ENCODE data around the gene PCSK9.

DNA sequence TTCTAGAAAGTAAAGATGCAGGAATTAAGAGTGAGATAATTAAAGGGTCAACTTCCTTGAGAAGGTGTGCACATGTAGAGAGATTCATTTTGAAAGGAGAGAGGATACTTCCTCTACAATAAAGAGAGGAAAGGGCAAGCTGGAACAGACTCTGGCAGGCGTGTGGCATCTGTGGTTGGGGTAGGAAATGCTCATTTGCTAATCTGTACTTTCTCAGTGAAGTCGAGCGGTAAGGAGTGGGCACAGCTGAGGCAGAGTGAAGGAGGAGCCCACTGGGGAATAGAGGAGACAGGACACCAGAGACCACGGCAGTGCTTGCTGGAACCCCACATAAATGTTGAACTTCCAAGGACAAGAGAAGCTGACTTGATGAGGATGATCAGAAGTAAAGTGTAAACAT, 49.1 kb downstream of the PCSK9 start:
- no peak for TF ChIP-seq EZH2phosphoT487 (IDR thresholded peaks at IDR 0.05; ENCODE audit: unreplicated experiment)
- TF ChIP-seq, protein P1, sequence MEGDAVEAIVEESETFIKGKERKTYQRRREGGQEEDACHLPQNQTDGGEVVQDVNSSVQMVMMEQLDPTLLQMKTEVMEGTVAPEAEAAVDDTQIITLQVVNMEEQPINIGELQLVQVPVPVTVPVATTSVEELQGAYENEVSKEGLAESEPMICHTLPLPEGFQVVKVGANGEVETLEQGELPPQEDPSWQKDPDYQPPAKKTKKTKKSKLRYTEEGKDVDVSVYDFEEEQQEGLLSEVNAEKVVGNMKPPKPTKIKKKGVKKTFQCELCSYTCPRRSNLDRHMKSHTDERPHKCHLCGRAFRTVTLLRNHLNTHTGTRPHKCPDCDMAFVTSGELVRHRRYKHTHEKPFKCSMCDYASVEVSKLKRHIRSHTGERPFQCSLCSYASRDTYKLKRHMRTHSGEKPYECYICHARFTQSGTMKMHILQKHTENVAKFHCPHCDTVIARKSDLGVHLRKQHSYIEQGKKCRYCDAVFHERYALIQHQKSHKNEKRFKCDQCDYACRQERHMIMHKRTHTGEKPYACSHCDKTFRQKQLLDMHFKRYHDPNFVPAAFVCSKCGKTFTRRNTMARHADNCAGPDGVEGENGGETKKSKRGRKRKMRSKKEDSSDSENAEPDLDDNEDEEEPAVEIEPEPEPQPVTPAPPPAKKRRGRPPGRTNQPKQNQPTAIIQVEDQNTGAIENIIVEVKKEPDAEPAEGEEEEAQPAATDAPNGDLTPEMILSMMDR (conservative IDR thresholded peaks at IDR 0.05; ENCODE audit: low read depth in 2 of 2) = no peak
- no peak for TF ChIP-seq JUNB (IDR thresholded peaks at IDR 0.05; ENCODE audit: unreplicated experiment)
- TF ChIP-seq ZNF114 (CRISPR knock-in tag; IDR thresholded peaks at IDR 0.05) = no peak
- TF ChIP-seq POLR2AphosphoS5 (IDR thresholded peaks at IDR 0.05; ENCODE audit: low read depth) = no peak
- TF ChIP-seq, protein P2, sequence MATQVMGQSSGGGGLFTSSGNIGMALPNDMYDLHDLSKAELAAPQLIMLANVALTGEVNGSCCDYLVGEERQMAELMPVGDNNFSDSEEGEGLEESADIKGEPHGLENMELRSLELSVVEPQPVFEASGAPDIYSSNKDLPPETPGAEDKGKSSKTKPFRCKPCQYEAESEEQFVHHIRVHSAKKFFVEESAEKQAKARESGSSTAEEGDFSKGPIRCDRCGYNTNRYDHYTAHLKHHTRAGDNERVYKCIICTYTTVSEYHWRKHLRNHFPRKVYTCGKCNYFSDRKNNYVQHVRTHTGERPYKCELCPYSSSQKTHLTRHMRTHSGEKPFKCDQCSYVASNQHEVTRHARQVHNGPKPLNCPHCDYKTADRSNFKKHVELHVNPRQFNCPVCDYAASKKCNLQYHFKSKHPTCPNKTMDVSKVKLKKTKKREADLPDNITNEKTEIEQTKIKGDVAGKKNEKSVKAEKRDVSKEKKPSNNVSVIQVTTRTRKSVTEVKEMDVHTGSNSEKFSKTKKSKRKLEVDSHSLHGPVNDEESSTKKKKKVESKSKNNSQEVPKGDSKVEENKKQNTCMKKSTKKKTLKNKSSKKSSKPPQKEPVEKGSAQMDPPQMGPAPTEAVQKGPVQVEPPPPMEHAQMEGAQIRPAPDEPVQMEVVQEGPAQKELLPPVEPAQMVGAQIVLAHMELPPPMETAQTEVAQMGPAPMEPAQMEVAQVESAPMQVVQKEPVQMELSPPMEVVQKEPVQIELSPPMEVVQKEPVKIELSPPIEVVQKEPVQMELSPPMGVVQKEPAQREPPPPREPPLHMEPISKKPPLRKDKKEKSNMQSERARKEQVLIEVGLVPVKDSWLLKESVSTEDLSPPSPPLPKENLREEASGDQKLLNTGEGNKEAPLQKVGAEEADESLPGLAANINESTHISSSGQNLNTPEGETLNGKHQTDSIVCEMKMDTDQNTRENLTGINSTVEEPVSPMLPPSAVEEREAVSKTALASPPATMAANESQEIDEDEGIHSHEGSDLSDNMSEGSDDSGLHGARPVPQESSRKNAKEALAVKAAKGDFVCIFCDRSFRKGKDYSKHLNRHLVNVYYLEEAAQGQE (IDR thresholded peaks at IDR 0.05; ENCODE audit: unreplicated experiment) = no peak
- TF ChIP-seq EZH2 (IDR thresholded peaks at IDR 0.05; ENCODE audit: low read depth, unreplicated experiment) = no peak
- TF ChIP-seq, protein P3, sequence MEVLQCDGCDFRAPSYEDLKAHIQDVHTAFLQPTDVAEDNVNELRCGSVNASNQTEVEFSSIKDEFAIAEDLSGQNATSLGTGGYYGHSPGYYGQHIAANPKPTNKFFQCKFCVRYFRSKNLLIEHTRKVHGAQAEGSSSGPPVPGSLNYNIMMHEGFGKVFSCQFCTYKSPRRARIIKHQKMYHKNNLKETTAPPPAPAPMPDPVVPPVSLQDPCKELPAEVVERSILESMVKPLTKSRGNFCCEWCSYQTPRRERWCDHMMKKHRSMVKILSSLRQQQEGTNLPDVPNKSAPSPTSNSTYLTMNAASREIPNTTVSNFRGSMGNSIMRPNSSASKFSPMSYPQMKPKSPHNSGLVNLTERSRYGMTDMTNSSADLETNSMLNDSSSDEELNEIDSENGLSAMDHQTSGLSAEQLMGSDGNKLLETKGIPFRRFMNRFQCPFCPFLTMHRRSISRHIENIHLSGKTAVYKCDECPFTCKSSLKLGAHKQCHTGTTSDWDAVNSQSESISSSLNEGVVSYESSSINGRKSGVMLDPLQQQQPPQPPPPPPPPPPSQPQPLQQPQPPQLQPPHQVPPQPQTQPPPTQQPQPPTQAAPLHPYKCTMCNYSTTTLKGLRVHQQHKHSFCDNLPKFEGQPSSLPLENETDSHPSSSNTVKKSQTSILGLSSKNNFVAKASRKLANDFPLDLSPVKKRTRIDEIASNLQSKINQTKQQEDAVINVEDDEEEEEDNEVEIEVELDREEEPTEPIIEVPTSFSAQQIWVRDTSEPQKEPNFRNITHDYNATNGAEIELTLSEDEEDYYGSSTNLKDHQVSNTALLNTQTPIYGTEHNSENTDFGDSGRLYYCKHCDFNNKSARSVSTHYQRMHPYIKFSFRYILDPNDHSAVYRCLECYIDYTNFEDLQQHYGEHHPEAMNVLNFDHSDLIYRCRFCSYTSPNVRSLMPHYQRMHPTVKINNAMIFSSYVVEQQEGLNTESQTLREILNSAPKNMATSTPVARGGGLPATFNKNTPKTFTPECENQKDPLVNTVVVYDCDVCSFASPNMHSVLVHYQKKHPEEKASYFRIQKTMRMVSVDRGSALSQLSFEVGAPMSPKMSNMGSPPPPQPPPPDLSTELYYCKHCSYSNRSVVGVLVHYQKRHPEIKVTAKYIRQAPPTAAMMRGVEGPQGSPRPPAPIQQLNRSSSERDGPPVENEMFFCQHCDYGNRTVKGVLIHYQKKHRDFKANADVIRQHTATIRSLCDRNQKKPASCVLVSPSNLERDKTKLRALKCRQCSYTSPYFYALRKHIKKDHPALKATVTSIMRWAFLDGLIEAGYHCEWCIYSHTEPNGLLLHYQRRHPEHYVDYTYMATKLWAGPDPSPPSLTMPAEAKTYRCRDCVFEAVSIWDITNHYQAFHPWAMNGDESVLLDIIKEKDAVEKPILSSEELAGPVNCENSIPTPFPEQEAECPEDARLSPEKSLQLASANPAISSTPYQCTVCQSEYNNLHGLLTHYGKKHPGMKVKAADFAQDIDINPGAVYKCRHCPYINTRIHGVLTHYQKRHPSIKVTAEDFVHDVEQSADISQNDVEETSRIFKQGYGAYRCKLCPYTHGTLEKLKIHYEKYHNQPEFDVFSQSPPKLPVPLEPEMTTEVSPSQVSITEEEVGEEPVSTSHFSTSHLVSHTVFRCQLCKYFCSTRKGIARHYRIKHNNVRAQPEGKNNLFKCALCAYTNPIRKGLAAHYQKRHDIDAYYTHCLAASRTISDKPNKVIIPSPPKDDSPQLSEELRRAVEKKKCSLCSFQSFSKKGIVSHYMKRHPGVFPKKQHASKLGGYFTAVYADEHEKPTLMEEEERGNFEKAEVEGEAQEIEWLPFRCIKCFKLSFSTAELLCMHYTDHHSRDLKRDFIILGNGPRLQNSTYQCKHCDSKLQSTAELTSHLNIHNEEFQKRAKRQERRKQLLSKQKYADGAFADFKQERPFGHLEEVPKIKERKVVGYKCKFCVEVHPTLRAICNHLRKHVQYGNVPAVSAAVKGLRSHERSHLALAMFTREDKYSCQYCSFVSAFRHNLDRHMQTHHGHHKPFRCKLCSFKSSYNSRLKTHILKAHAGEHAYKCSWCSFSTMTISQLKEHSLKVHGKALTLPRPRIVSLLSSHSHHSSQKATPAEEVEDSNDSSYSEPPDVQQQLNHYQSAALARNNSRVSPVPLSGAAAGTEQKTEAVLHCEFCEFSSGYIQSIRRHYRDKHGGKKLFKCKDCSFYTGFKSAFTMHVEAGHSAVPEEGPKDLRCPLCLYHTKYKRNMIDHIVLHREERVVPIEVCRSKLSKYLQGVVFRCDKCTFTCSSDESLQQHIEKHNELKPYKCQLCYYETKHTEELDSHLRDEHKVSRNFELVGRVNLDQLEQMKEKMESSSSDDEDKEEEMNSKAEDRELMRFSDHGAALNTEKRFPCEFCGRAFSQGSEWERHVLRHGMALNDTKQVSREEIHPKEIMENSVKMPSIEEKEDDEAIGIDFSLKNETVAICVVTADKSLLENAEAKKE (CRISPR knock-in tag; IDR thresholded peaks at IDR 0.05) = no peak
- TF ChIP-seq CREB1 (CRISPR knock-in tag; IDR thresholded peaks at IDR 0.05; ENCODE audit: low read depth) = no peak
- TF ChIP-seq, protein P4, sequence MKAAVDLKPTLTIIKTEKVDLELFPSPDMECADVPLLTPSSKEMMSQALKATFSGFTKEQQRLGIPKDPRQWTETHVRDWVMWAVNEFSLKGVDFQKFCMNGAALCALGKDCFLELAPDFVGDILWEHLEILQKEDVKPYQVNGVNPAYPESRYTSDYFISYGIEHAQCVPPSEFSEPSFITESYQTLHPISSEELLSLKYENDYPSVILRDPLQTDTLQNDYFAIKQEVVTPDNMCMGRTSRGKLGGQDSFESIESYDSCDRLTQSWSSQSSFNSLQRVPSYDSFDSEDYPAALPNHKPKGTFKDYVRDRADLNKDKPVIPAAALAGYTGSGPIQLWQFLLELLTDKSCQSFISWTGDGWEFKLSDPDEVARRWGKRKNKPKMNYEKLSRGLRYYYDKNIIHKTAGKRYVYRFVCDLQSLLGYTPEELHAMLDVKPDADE (IDR thresholded peaks at IDR 0.05) = no peak
- no peak for TF ChIP-seq ZNF331 (CRISPR knock-in tag; IDR thresholded peaks at IDR 0.05; ENCODE audit: low read depth)
- TF ChIP-seq NANOG (IDR thresholded peaks at IDR 0.05; ENCODE audit: borderline replicate concordance) = no peak
